Ishikawa (cell line): ENCODE measurements around the gene PDGFC.

ENCODE experiments used
- CEBPB ChIP-seq: IDR thresholded peaks from 2 replicates; pipeline ENCODE4 v1.6.1; 2012
- CREB1 ChIP-seq: IDR thresholded peaks from 2 replicates; pipeline ENCODE4 v1.6.1; 2012; ENCODE audit warnings: low read depth
- EGR1 ChIP-seq: IDR thresholded peaks from 2 replicates; pipeline ENCODE4 v1.6.1; 2012
- EP300 ChIP-seq: IDR thresholded peaks from 2 replicates; pipeline ENCODE4 v1.6.1; 2012; ENCODE audit warnings: borderline replicate concordance
- FOXM1 ChIP-seq: IDR thresholded peaks from 2 replicates; pipeline ENCODE4 v1.6.1; 2012; ENCODE audit warnings: low read depth, borderline replicate concordance
- MAX ChIP-seq: IDR thresholded peaks from 2 replicates; pipeline ENCODE4 v1.6.1; 2012
- RAD21 ChIP-seq: IDR thresholded peaks from 2 replicates; pipeline ENCODE4 v1.6.1; 2012; ENCODE audit warnings: low read depth
- REST ChIP-seq: IDR thresholded peaks from 2 replicates; pipeline ENCODE4 v1.6.1; 2012; ENCODE audit warnings: low read depth, mild to moderate bottlenecking
- TAF1 ChIP-seq: IDR thresholded peaks from 2 replicates; pipeline ENCODE4 v1.6.1; 2012; ENCODE audit warnings: low read depth, mild to moderate bottlenecking
- USF1 ChIP-seq: IDR thresholded peaks from 2 replicates; pipeline ENCODE4 v1.6.1; 2012
- YY1 ChIP-seq: IDR thresholded peaks from 2 replicates; pipeline ENCODE4 v1.6.1; 2012; ENCODE audit warnings: low read depth
- ZBTB7A ChIP-seq: IDR thresholded peaks from 2 replicates; pipeline ENCODE4 v1.6.1; 2012; ENCODE audit warnings: low read depth

- TF ChIP-seq CREB1, result no peak
- TF ChIP-seq RAD21, result no peak
- no peak for TF ChIP-seq EGR1
- no peak for TF ChIP-seq ZBTB7A
- no peak for TF ChIP-seq REST
- TF ChIP-seq TAF1, result no peak
- no peak for TF ChIP-seq MAX
- no peak for TF ChIP-seq EP300
- TF ChIP-seq YY1, result no peak
- no peak for TF ChIP-seq USF1
- TF ChIP-seq CEBPB, result no peak
- no peak for TF ChIP-seq FOXM1
These were observed 201.5 kb downstream of the PDGFC start for GRCh38 chr4:156770140-156770539.
